ENCODE results near the gene HOXA1. TPM values are rescaled to one million over a fixed set of nuclear protein-coding genes. Genes with fewer than 3 reads are reported as not detected.
A peak's percentile ranks its signal among the peaks of the same experiment; 100 is the strongest.

HOXA1 gene
- total RNA-seq, 1 donor from 2014 or later, result not detected

DNA sequence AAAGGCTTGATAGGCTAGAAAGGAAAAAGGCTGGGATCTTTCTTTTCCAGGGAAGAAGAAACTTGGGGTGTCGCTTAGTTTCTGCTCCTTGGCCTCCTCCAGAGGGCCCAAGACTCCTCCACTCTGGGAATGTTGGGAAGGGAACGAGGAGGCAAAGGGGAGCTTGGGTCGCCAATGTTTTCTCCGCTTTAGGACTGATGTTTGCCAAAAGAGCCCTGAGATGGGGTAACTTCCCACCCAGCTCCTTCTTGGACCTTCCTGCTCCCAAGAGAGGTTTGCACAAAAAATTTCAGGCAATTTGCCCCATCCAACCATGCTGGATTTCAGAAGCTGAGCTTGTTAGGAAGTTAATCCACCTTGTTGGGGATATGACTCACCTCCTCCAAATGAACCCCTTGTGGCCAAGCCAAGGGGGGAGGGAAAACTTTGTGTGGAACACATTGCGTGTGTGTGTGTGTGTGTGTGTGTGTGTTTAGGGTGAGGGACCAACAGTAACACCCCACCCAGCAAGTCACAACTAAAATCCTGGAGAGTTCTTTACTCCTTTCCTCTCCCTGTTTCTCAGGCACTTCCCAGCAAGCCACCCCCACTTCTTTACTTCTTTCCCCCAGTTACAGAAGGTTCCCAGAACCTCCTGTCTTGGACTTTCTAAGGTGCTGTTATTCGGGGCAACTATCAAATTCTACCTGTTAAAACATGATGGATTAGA lies 15.4 kb upstream of the HOXA1 start:
- Mint-ChIP-seq H3K4me3 (ENCODE audit: unreplicated experiment) (peak overlapping the region; percentile 42), H3K9me3 (ENCODE audit: unreplicated experiment) (peaks cover 18% of the 10 kb centered on the region), H3K27me3 (ENCODE audit: unreplicated experiment) (peaks cover 45% of the 10 kb centered on the region), H3K4me1 (ENCODE audit: low read depth, unreplicated experiment) (peaks cover 7% of the 10 kb centered on the region), H3K27ac (ENCODE audit: unreplicated experiment) (no peak overlapping the region), H3K36me3 (ENCODE audit: unreplicated experiment) (no peaks in the 10 kb centered on the region)
- DNase-seq, result no peak
- TF ChIP-seq, protein P1, sequence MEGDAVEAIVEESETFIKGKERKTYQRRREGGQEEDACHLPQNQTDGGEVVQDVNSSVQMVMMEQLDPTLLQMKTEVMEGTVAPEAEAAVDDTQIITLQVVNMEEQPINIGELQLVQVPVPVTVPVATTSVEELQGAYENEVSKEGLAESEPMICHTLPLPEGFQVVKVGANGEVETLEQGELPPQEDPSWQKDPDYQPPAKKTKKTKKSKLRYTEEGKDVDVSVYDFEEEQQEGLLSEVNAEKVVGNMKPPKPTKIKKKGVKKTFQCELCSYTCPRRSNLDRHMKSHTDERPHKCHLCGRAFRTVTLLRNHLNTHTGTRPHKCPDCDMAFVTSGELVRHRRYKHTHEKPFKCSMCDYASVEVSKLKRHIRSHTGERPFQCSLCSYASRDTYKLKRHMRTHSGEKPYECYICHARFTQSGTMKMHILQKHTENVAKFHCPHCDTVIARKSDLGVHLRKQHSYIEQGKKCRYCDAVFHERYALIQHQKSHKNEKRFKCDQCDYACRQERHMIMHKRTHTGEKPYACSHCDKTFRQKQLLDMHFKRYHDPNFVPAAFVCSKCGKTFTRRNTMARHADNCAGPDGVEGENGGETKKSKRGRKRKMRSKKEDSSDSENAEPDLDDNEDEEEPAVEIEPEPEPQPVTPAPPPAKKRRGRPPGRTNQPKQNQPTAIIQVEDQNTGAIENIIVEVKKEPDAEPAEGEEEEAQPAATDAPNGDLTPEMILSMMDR (IDR thresholded peaks at IDR 0.05; ENCODE audit: partially characterized antibody, unreplicated experiment), result no peak

- peaks cover 49% of the 10 kb centered on the region for H3K27me3 Mint-ChIP-seq (ENCODE audit: unreplicated experiment)
- peak overlapping the region; percentile 42 for H3K4me3 Mint-ChIP-seq (ENCODE audit: unreplicated experiment)
- no peaks in the 10 kb centered on the region for H3K36me3 Mint-ChIP-seq (ENCODE audit: unreplicated experiment)
- H3K27ac Mint-ChIP-seq (ENCODE audit: unreplicated experiment), result no peak overlapping the region
- H3K9me3 Mint-ChIP-seq (ENCODE audit: unreplicated experiment), result peaks cover 22% of the 10 kb centered on the region
- peak; percentile 59 for DNase-seq
- TF ChIP-seq, protein P1 (IDR thresholded peaks at IDR 0.05; ENCODE audit: partially characterized antibody, unreplicated experiment), result no peak
- H3K4me1 Mint-ChIP-seq (ENCODE audit: low read depth, unreplicated experiment), result peaks cover 9% of the 10 kb centered on the region
Observed at GRCh38 chr7:27110186-27111031, 14.6 kb upstream of the HOXA1 start.

DNA sequence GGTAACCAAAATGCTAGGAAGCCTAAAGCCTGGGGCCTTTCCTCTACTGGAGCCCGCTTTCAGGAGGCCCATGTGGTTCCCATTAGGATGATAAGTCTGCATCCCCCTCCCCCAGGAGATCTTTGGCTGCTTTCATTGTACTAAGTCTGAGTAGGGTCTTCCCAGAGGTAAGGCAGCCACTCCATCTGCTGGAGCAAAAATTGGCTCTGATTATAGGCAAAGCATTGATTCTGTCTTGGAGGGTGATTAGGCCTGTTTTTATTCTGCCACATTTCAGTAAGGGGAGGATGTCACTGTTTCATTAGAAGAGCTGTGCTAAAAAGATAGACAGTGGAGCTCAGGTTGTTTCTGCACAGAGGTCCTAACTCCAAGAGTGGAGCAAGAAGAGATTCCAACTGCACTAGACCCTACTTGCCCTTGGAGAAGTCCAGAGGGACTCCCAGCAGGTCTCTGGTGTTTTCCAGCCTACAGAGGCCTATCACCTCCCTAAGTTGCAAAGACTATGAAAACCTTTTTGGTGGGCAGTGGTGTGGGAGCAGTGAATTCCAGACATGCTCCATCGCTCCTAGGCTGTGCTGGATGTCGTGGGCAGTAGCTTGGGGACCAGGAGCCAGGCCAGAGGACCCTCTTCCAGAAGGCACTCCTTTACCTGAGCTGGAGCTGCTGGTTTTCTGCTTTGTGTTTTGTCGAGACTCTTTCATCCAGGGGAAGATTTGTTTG lies 13.8 kb upstream of the HOXA1 start:
- no peak for DNase-seq
- Mint-ChIP-seq H3K9me3 (ENCODE audit: unreplicated experiment) (peaks cover 22% of the 10 kb centered on the region), H3K4me1 (ENCODE audit: low read depth, unreplicated experiment) (peaks cover 9% of the 10 kb centered on the region), H3K27ac (ENCODE audit: unreplicated experiment) (no peak overlapping the region), H3K4me3 (ENCODE audit: unreplicated experiment) (no peak overlapping the region), H3K27me3 (ENCODE audit: unreplicated experiment) (peaks cover 54% of the 10 kb centered on the region), H3K36me3 (ENCODE audit: unreplicated experiment) (no peaks in the 10 kb centered on the region)
- TF ChIP-seq, protein P1 (IDR thresholded peaks at IDR 0.05; ENCODE audit: partially characterized antibody, unreplicated experiment), result no peak

GRCh38 chr7:27108390-27109127 lies 12.8 kb upstream of the HOXA1 start:
- H3K27me3 Mint-ChIP-seq (ENCODE audit: unreplicated experiment), result peaks cover 57% of the 10 kb centered on the region

More at GRCh38 chr7:27108390-27109127, 12.8 kb upstream of the HOXA1 start:
- H3K4me1 Mint-ChIP-seq (ENCODE audit: low read depth, unreplicated experiment), result peaks cover 9% of the 10 kb centered on the region
- H3K36me3 Mint-ChIP-seq (ENCODE audit: unreplicated experiment), result no peaks in the 10 kb centered on the region
- TF ChIP-seq, protein P1 (IDR thresholded peaks at IDR 0.05; ENCODE audit: partially characterized antibody, unreplicated experiment), result no peak
- H3K27ac Mint-ChIP-seq (ENCODE audit: unreplicated experiment), result no peak overlapping the region
- peak overlapping the region; percentile 77 for H3K4me3 Mint-ChIP-seq (ENCODE audit: unreplicated experiment)
- DNase-seq, result peak; percentile 50
- peaks cover 24% of the 10 kb centered on the region for H3K9me3 Mint-ChIP-seq (ENCODE audit: unreplicated experiment)

All from glutamatergic neuron (in vitro differentiated cells).